Measurements from ENCODE around the gene STK32B.

DNA sequence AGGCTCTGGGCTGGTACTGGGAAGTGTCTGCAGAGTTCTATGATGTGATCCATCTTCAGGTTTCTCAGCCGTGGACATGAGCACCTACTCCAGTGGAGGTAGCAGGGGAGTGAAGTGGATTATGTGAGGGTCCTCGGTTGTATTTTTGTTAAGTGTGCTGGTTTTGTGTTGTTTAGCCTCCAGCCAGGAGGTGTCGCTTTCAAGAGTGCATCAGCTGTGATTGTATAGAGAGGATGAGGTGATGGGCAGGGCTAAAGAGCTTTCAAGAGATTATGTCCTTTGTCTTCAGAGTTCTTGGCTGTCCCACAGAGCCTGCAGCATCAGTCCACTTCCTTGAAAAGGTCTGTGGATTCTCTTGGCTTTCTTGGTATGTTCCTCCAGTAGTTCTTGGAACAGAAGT lies 256.6 kb downstream of the STK32B start:
- TF ChIP-seq, protein P1, sequence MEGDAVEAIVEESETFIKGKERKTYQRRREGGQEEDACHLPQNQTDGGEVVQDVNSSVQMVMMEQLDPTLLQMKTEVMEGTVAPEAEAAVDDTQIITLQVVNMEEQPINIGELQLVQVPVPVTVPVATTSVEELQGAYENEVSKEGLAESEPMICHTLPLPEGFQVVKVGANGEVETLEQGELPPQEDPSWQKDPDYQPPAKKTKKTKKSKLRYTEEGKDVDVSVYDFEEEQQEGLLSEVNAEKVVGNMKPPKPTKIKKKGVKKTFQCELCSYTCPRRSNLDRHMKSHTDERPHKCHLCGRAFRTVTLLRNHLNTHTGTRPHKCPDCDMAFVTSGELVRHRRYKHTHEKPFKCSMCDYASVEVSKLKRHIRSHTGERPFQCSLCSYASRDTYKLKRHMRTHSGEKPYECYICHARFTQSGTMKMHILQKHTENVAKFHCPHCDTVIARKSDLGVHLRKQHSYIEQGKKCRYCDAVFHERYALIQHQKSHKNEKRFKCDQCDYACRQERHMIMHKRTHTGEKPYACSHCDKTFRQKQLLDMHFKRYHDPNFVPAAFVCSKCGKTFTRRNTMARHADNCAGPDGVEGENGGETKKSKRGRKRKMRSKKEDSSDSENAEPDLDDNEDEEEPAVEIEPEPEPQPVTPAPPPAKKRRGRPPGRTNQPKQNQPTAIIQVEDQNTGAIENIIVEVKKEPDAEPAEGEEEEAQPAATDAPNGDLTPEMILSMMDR (IDR thresholded peaks at IDR 0.05): no peak
- TF ChIP-seq EP300 (IDR thresholded peaks at IDR 0.05) (no peak), POLR2A (IDR thresholded peaks at IDR 0.05) (no peak)
